Thyroid gland (tissue), 4 donors: Measurements from ENCODE around the gene DNAH12.

Experiments
- POLR2A ChIP-seq, 2 donors: fragments of 450-650 bp; IDR thresholded peaks; one replicate each; pipeline ENCODE4 v1.6.1; 2017; ENCODE audit warnings: antibody characterized with exemption in 2 of 2, mild to moderate bottlenecking in 2 of 2, moderate library complexity in 1 of 2
- TF ChIP-seq, protein P1 (sequence below), 6 experiments: fragments of 200-600 bp in 3 of 6; fragments of 450-650 bp in 3 of 6; sonication (generic) in 3 of 6; IDR thresholded peaks; one replicate each; pipeline ENCODE4 v1.5.1; 2016 to 2019; ENCODE audit warnings: antibody characterized with exemption in 6 of 6, mild to moderate bottlenecking in 2 of 6, inconsistent platforms in 1 of 6, moderate library complexity in 1 of 6

DNA sequence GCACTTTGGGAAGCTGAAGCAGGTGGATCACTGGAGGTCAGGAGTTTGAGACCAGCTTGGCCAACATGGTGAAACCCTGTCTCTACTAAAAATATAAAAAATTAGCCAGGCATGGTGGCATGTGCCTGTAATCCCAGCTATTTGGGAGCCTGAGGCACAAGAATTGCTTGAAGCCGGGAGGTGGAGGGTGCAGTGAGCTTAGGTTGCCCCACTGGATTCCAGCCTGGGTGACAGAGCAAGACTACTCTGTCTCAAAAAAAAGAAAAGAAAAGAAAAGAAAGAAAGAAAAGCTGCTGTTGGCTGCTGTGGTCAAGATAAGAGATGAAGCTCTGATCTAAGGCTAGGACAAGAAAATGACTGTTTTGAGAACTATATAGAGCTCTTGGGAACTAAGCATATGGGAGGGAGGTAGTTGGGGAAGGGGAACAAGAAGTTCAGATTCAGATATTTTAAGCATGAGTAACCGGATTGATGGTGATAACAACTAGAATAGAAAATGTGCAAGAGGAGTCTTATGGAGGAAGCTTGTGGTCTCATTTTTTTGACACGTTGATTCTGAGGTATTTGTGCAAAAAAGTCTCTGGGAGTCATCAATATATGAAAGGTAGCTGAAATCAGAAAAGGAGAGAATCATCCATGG, 25.7 kb downstream of the DNAH12 start:
- TF ChIP-seq POLR2A (IDR thresholded peaks at IDR 0.05) = no peak
- TF ChIP-seq, protein P1, sequence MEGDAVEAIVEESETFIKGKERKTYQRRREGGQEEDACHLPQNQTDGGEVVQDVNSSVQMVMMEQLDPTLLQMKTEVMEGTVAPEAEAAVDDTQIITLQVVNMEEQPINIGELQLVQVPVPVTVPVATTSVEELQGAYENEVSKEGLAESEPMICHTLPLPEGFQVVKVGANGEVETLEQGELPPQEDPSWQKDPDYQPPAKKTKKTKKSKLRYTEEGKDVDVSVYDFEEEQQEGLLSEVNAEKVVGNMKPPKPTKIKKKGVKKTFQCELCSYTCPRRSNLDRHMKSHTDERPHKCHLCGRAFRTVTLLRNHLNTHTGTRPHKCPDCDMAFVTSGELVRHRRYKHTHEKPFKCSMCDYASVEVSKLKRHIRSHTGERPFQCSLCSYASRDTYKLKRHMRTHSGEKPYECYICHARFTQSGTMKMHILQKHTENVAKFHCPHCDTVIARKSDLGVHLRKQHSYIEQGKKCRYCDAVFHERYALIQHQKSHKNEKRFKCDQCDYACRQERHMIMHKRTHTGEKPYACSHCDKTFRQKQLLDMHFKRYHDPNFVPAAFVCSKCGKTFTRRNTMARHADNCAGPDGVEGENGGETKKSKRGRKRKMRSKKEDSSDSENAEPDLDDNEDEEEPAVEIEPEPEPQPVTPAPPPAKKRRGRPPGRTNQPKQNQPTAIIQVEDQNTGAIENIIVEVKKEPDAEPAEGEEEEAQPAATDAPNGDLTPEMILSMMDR (IDR thresholded peaks at IDR 0.05) = no peak
